Activated naive CD8-positive, alpha-beta T cell treated with anti-CD3 and anti-CD28 coated beads, Interleukin-2, amount 50 U/mL, for 24 hours (primary cell): Measurements from ENCODE around the gene PARVA.

Experiments used
- ATAC-seq: fragments of 150-1000 bp; cut with Tn5 transposase; one replicate; pipeline ENCODE4 v1.10.0; 2021
- DNase-seq: peaks from one replicate; pipeline ENCODE4 v3.0.0; 2021
- H3K27ac Mint-ChIP-seq: one replicate; pipeline ENCODE4 v1.8.0; 2021; ENCODE audit warnings: mild to moderate bottlenecking, mixed read lengths
- H3K27me3 Mint-ChIP-seq: one replicate; pipeline ENCODE4 v1.8.0; 2021; ENCODE audit warnings: mixed read lengths
- H3K36me3 Mint-ChIP-seq: one replicate; pipeline ENCODE4 v1.8.0; 2021; ENCODE audit warnings: low read depth, mixed read lengths
- H3K4me1 Mint-ChIP-seq: one replicate; pipeline ENCODE4 v1.8.0; 2021; ENCODE audit warnings: mixed read lengths
- H3K4me3 Mint-ChIP-seq: one replicate; pipeline ENCODE4 v1.8.0; 2021; ENCODE audit warnings: mild to moderate bottlenecking, moderate library complexity, mixed read lengths
- H3K9me3 Mint-ChIP-seq: one replicate; pipeline ENCODE4 v1.8.0; 2021; ENCODE audit warnings: mixed read lengths

The PARVA gene

DNA sequence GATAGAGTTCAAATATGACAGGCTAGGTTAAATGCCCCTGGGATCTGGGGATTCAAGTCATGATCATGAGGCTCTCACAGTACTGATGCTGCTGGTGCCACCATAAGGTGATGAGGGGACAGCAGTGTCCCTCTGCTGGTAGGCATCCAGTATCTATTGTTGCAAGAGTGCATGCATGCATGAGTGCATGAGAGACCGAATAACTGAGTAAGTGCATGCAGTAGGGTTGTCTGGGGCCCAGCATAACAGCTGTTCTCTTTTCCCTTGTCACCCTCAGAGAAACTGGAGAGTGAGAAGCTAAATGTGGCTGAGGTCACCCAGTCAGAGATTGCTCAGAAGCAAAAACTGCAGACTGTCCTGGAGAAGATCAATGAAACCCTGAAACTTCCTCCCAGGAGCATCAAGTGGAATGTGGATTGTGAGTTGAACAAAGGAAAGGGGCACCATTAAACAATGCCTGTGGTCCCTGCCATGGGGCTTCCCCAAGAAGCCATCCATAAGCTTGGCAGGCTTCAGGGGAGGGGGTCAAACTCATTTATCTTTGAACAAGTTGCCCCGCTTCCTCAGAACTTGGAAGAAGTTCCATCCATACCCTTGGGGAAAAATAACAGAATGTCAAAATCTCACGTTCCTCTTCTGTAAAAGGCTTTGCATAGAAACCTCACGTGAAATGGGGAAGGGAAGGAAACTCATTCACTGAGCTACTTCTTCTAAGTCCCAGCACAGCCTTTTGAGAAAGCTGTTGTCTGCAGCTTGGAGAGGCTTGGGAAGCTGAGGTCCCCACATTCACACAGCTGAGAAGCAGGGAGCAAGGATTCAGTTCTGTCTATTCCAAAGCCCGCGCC lies 119.0 kb downstream of the PARVA start:
- Mint-ChIP-seq H3K27me3 (peaks cover 4% of the 10 kb centered on the region), H3K4me3 (no peak overlapping the region), H3K36me3 (no peaks in the 10 kb centered on the region), H3K27ac (no peak overlapping the region), H3K9me3 (no peaks in the 10 kb centered on the region), H3K4me1 (no peaks in the 10 kb centered on the region)
- DNase-seq (no peak), ATAC-seq (no peak)

DNA sequence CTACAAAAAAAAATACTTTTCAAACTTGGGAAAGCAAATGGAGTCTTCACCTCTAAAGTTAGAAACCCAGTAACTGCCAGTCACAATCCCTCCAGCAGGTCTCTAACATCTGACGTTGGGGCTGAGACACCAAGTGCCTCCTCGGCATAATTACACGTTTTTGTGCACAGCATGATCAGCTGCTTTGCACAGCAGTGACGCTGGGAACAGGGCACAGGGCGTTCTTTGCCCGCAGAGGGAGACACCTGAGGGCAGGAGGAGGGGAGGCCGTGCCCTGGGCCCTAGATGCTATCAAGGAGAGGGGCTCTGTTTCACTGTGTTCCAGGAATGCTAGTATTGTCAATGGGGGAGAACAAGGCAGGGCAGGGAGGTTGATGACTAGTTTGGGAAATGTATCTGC lies 120.1 kb downstream of the PARVA start:
- no peak for ATAC-seq
- H3K27me3 Mint-ChIP-seq, result peaks cover 4% of the 10 kb centered on the region
- H3K9me3 Mint-ChIP-seq, result no peaks in the 10 kb centered on the region
- no peaks in the 10 kb centered on the region for H3K36me3 Mint-ChIP-seq
- H3K4me3 Mint-ChIP-seq, result no peak overlapping the region
- no peak overlapping the region for H3K27ac Mint-ChIP-seq
- no peak for DNase-seq
- H3K4me1 Mint-ChIP-seq, result no peaks in the 10 kb centered on the region

DNA sequence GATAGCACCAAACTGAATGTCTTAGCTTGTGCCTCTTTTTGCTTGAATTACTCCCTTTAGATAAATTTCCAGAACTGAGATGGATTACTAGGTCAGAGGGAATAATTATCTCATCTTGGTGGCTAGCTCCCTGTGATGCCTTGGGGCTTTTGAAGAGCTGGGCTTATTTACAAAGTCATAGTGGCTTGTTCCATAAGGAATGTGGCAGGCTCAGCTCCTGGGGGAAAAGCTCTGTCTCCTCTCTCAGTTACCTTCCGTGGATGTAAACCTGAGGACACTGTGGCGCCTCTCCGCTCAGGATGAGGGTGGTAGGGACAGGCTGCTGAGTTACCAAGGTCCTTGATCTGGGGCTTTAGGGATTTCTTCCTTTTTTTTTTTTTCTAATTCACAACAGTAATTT lies 121.7 kb downstream of the PARVA start:
- H3K27me3 Mint-ChIP-seq, result peaks cover 2% of the 10 kb centered on the region
- H3K4me3 Mint-ChIP-seq, result no peak overlapping the region
- H3K9me3 Mint-ChIP-seq, result no peaks in the 10 kb centered on the region
- ATAC-seq (no peak), DNase-seq (no peak)
- no peaks in the 10 kb centered on the region for H3K36me3 Mint-ChIP-seq
- H3K4me1 Mint-ChIP-seq, result no peaks in the 10 kb centered on the region
- H3K27ac Mint-ChIP-seq, result no peak overlapping the region

DNA sequence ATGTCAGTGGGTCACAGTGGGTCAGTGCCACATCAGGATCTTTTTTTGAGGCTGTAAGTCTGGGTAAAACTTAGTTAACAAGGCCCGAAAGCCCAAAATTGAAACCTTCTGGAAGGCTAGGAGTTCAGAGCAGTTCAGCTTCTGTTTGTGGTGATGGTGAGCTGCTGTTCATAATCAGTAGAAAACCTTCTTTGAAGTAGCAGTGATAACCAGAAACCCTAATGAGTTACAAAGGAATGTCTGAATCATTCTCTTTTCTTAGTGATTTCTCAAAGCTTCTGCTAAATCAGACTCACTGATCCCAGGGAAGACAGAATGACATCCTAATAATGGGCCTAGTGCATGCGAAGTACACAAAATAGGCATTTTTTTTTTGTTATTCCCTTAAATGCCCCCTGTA lies 124.7 kb downstream of the PARVA start:
- ATAC-seq (no peak), DNase-seq (no peak)
- H3K4me1 Mint-ChIP-seq, result no peaks in the 10 kb centered on the region
- peaks cover 2% of the 10 kb centered on the region for H3K27me3 Mint-ChIP-seq
- H3K9me3 Mint-ChIP-seq, result no peaks in the 10 kb centered on the region
- H3K4me3 Mint-ChIP-seq, result no peak overlapping the region
- H3K27ac Mint-ChIP-seq, result no peak overlapping the region
- H3K36me3 Mint-ChIP-seq, result no peaks in the 10 kb centered on the region

- DNase-seq (no peak), ATAC-seq (no peak)
- Mint-ChIP-seq H3K4me3 (no peak overlapping the region), H3K27me3 (peaks cover 2% of the 10 kb centered on the region), H3K36me3 (no peaks in the 10 kb centered on the region), H3K4me1 (no peaks in the 10 kb centered on the region), H3K9me3 (no peaks in the 10 kb centered on the region), H3K27ac (no peak overlapping the region)
Measured at GRCh38 chr11:12503039-12503484, 125.7 kb downstream of the PARVA start.

DNA sequence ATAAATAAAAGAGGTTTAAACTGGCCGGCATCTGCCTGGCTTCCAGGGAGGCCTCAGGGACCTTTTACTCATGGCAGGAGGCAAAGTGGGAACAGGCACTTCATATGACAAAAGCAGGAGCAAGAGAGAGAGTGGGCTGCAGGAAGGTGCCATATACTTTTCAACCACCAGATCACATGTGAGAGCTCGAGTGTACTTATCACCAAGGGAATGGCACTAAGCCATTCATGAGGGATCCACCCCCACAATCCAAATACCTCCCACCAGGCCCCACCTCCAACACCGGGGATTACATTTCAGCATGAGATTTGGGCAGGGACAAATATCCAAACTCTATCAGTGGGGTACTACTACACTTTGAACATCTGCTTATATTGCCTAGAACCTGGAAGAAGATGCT lies 126.5 kb downstream of the PARVA start:
- DNase-seq, result no peak
- no peaks in the 10 kb centered on the region for H3K4me1 Mint-ChIP-seq
- no peak overlapping the region for H3K4me3 Mint-ChIP-seq
- H3K9me3 Mint-ChIP-seq, result no peaks in the 10 kb centered on the region
- H3K36me3 Mint-ChIP-seq, result no peaks in the 10 kb centered on the region
- no peak for ATAC-seq
- no peak overlapping the region for H3K27ac Mint-ChIP-seq
- no peaks in the 10 kb centered on the region for H3K27me3 Mint-ChIP-seq

- no peaks in the 10 kb centered on the region for H3K36me3 Mint-ChIP-seq
- no peak overlapping the region for H3K4me3 Mint-ChIP-seq
- H3K9me3 Mint-ChIP-seq, result no peaks in the 10 kb centered on the region
- no peaks in the 10 kb centered on the region for H3K27me3 Mint-ChIP-seq
- H3K27ac Mint-ChIP-seq, result no peak overlapping the region
- DNase-seq (no peak), ATAC-seq (no peak)
- no peaks in the 10 kb centered on the region for H3K4me1 Mint-ChIP-seq
Measured at GRCh38 chr11:12505183-12505582, 127.8 kb downstream of the PARVA start.

- H3K27ac Mint-ChIP-seq, result no peak overlapping the region
- ATAC-seq, result no peak
- H3K4me1 Mint-ChIP-seq, result no peaks in the 10 kb centered on the region
- DNase-seq, result no peak
- no peaks in the 10 kb centered on the region for H3K9me3 Mint-ChIP-seq
- no peaks in the 10 kb centered on the region for H3K27me3 Mint-ChIP-seq
- no peaks in the 10 kb centered on the region for H3K36me3 Mint-ChIP-seq
- no peak overlapping the region for H3K4me3 Mint-ChIP-seq
Measured at GRCh38 chr11:12506404-12506921, 129.1 kb downstream of the PARVA start.

- H3K9me3 Mint-ChIP-seq, result no peaks in the 10 kb centered on the region
- H3K4me3 Mint-ChIP-seq, result no peak overlapping the region
Measured at GRCh38 chr11:12507391-12507790, 130.0 kb downstream of the PARVA start.

GRCh38 chr11:12508151-12508751 lies 130.9 kb downstream of the PARVA start:
- Mint-ChIP-seq H3K36me3 (no peaks in the 10 kb centered on the region), H3K27ac (no peak overlapping the region), H3K4me1 (no peaks in the 10 kb centered on the region), H3K27me3 (no peaks in the 10 kb centered on the region), H3K4me3 (no peak overlapping the region), H3K9me3 (no peaks in the 10 kb centered on the region)
- ATAC-seq, result no peak
- no peak for DNase-seq

More at GRCh38 chr11:12507391-12507790, 130.0 kb downstream of the PARVA start:
- ATAC-seq, result no peak
- H3K27ac Mint-ChIP-seq, result no peak overlapping the region
- H3K36me3 Mint-ChIP-seq, result no peaks in the 10 kb centered on the region
- DNase-seq, result no peak
- H3K27me3 Mint-ChIP-seq, result no peaks in the 10 kb centered on the region
- H3K4me1 Mint-ChIP-seq, result no peaks in the 10 kb centered on the region

GRCh38 chr11:12509371-12509770 lies 132.0 kb downstream of the PARVA start:
- Mint-ChIP-seq H3K27ac (no peak overlapping the region), H3K27me3 (no peaks in the 10 kb centered on the region), H3K36me3 (no peaks in the 10 kb centered on the region), H3K4me1 (no peaks in the 10 kb centered on the region), H3K9me3 (no peaks in the 10 kb centered on the region), H3K4me3 (no peak overlapping the region)
- no peak for ATAC-seq
- DNase-seq, result no peak

- Mint-ChIP-seq H3K36me3 (no peaks in the 10 kb centered on the region), H3K4me3 (no peak overlapping the region), H3K9me3 (no peaks in the 10 kb centered on the region), H3K27me3 (no peaks in the 10 kb centered on the region), H3K4me1 (no peaks in the 10 kb centered on the region), H3K27ac (no peak overlapping the region)
- DNase-seq, result no peak
- ATAC-seq, result no peak
Measured at GRCh38 chr11:12512132-12512531, 134.8 kb downstream of the PARVA start.

- no peak for ATAC-seq
- no peaks in the 10 kb centered on the region for H3K36me3 Mint-ChIP-seq
- no peak overlapping the region for H3K27ac Mint-ChIP-seq
Measured at GRCh38 chr11:12512826-12513395, 135.5 kb downstream of the PARVA start.

GRCh38 chr11:12516387-12517105 lies 139.2 kb downstream of the PARVA start:
- no peak overlapping the region for H3K4me3 Mint-ChIP-seq
- H3K27ac Mint-ChIP-seq, result no peak overlapping the region
- H3K4me1 Mint-ChIP-seq, result no peaks in the 10 kb centered on the region
- no peak for DNase-seq
- ATAC-seq, result no peak
- H3K9me3 Mint-ChIP-seq, result no peaks in the 10 kb centered on the region
- no peaks in the 10 kb centered on the region for H3K27me3 Mint-ChIP-seq
- no peaks in the 10 kb centered on the region for H3K36me3 Mint-ChIP-seq

More at GRCh38 chr11:12512826-12513395, 135.5 kb downstream of the PARVA start:
- Mint-ChIP-seq H3K9me3 (no peaks in the 10 kb centered on the region), H3K27me3 (no peaks in the 10 kb centered on the region), H3K4me3 (no peak overlapping the region), H3K4me1 (no peaks in the 10 kb centered on the region)
- no peak for DNase-seq
